Stimulated activated CD4-positive, alpha-beta T cell treated with anti-CD3 and anti-CD28 coated beads, Interleukin-1b, Interleukin-23, amount 100 ng/mL, for 4 hours (primary cell): ENCODE results near the gene VPS13C.
"Not testable (repeated sequence)": the region's sequence is repeated elsewhere in the genome, so short reads cannot be mapped to it uniquely, and the experiment has no call there.

Source experiments
- DNase-seq, 2 donors: peaks; one replicate each; pipeline ENCODE4 v3.0.0-alpha.2; 2020; ENCODE audit warnings: low read depth in 2 of 2

The VPS13C gene

GRCh38 chr15:62047282-62047827 lies 12.9 kb downstream of the VPS13C start:
- no peak for DNase-seq

GRCh38 chr15:62046078-62046743 lies 14.0 kb downstream of the VPS13C start:
- no peak for DNase-seq

- DNase-seq: no peak
Observed at GRCh38 chr15:62035256-62035924, 24.9 kb downstream of the VPS13C start.

- DNase-seq: no peak
Observed at GRCh38 chr15:62027916-62028315, 32.3 kb downstream of the VPS13C start.

- no peak for DNase-seq
Observed at GRCh38 chr15:62027263-62027565, 33.0 kb downstream of the VPS13C start.

- no peak for DNase-seq
Observed at GRCh38 chr15:62026487-62027262, 33.6 kb downstream of the VPS13C start.

- DNase-seq: no peak
Observed at GRCh38 chr15:62021991-62022600, 38.2 kb downstream of the VPS13C start.

- no peak for DNase-seq
Observed at GRCh38 chr15:62020576-62021160, 39.6 kb downstream of the VPS13C start.

GRCh38 chr15:62005354-62005753 lies 54.9 kb downstream of the VPS13C start:
- DNase-seq: not testable (repeated sequence)

- DNase-seq: no peak
Observed at GRCh38 chr15:61997786-61998185, 62.5 kb downstream of the VPS13C start.

GRCh38 chr15:61996056-61996635 lies 64.1 kb downstream of the VPS13C start:
- DNase-seq: no peak

GRCh38 chr15:61994216-61994615 lies 66.0 kb downstream of the VPS13C start:
- no peak for DNase-seq

- no peak for DNase-seq
Observed at GRCh38 chr15:61992518-61992917, 67.7 kb downstream of the VPS13C start.

- no peak for DNase-seq
Observed at GRCh38 chr15:61989667-61990066, 70.6 kb downstream of the VPS13C start.

- DNase-seq: no peak
Observed at GRCh38 chr15:61987824-61988223, 72.4 kb downstream of the VPS13C start.

- DNase-seq: no peak
Observed at GRCh38 chr15:61983081-61983480, 77.2 kb downstream of the VPS13C start.

GRCh38 chr15:61978225-61978624 lies 82.0 kb downstream of the VPS13C start:
- DNase-seq: no peak

- DNase-seq: no peak
Observed at GRCh38 chr15:61974759-61975158, 85.5 kb downstream of the VPS13C start.

- DNase-seq: no peak
Observed at GRCh38 chr15:61974118-61974517, 86.1 kb downstream of the VPS13C start.

GRCh38 chr15:61951949-61952348 lies 108.3 kb downstream of the VPS13C start:
- no peak for DNase-seq

- no peak for DNase-seq
Observed at GRCh38 chr15:61946778-61947177, 113.5 kb downstream of the VPS13C start.

GRCh38 chr15:61943992-61944391 lies 116.3 kb downstream of the VPS13C start:
- no peak for DNase-seq
